HG03342 (cell line): ENCODE data around the gene PRPF40A.
"Not testable (repeated sequence)": the region's sequence is repeated elsewhere in the genome, so short reads cannot be mapped to it uniquely, and the experiment has no call there.

Experiments used
- ATAC-seq: cut with Tn5 transposase; IDR thresholded peaks from one replicate; pipeline ENCODE4 v1.9.1; 2021; ENCODE audit warnings: mild to moderate bottlenecking, moderate library complexity; ENCODE audit not compliant: unreplicated experiment

The PRPF40A gene

GRCh38 chr2:152717228-152718075 is at the start of gene PRPF40A:
Gene PRPF40A, minus strand, starts transcription at chr2:152717461. Its CDS starts 22 bp downstream, at chr2:152717439.
- peak; percentile 65 for ATAC-seq

- no peak for ATAC-seq
Observed at GRCh38 chr2:152766928-152767327, 49.7 kb upstream of the PRPF40A start.

GRCh38 chr2:152763651-152764050 is 46.4 kb upstream of the PRPF40A start:
- ATAC-seq: no peak

GRCh38 chr2:152763208-152763607 is 45.9 kb upstream of the PRPF40A start:
- ATAC-seq: not testable (repeated sequence)

GRCh38 chr2:152762202-152762601 is 44.9 kb upstream of the PRPF40A start:
- ATAC-seq: no peak

GRCh38 chr2:152761214-152761613 is 44.0 kb upstream of the PRPF40A start:
- no peak for ATAC-seq

- ATAC-seq: no peak
Observed at GRCh38 chr2:152759290-152760072, 42.2 kb upstream of the PRPF40A start.

GRCh38 chr2:152755029-152755428 is 37.8 kb upstream of the PRPF40A start:
- no peak for ATAC-seq

- ATAC-seq: not testable (repeated sequence)
Observed at GRCh38 chr2:152747751-152748150, 30.5 kb upstream of the PRPF40A start.

- ATAC-seq: peak; percentile 76
Observed at GRCh38 chr2:152743002-152743401, 25.7 kb upstream of the PRPF40A start.

- ATAC-seq: peak; percentile 84
Observed at GRCh38 chr2:152740743-152741328, 23.6 kb upstream of the PRPF40A start.

- ATAC-seq: not testable (repeated sequence)
Observed at GRCh38 chr2:152739705-152740104, 22.4 kb upstream of the PRPF40A start.

- no peak for ATAC-seq
Observed at GRCh38 chr2:152738438-152738837, 21.2 kb upstream of the PRPF40A start.

- not testable (repeated sequence) for ATAC-seq
Observed at GRCh38 chr2:152737509-152737908, 20.2 kb upstream of the PRPF40A start.

GRCh38 chr2:152730591-152731333 is 13.5 kb upstream of the PRPF40A start:
- peak; percentile 72 for ATAC-seq

GRCh38 chr2:152729844-152730243 is 12.6 kb upstream of the PRPF40A start:
- ATAC-seq: no peak

- no peak for ATAC-seq
Observed at GRCh38 chr2:152723918-152724317, 6.7 kb upstream of the PRPF40A start.

- ATAC-seq: not testable (repeated sequence)
Observed at GRCh38 chr2:152722639-152723038, 5.4 kb upstream of the PRPF40A start.

- ATAC-seq: no peak
Observed at GRCh38 chr2:152720794-152721193, 3.5 kb upstream of the PRPF40A start.

- peak; percentile 31 for ATAC-seq
Observed at GRCh38 chr2:152718909-152719645, 1.8 kb upstream of the PRPF40A start.
